ENCODE results near the gene KLK7.

The KLK7 gene

GRCh38 chr19:50932018-50932689 is 51.6 kb downstream of the KLK7 start:
- no peak for DNase-seq (ENCODE audit: low read depth)

GRCh38 chr19:50931023-50931422 is 52.7 kb downstream of the KLK7 start:
- no peak for DNase-seq (ENCODE audit: low read depth)

GRCh38 chr19:50928831-50929230 is 54.9 kb downstream of the KLK7 start:
- no peak for DNase-seq (ENCODE audit: low read depth)

Measured in T follicular helper cell (primary cell).